Measurements from ENCODE around the gene APLNR.
A peak's percentile ranks its signal among the peaks of the same experiment; 100 is the strongest.

The APLNR gene

GRCh38 chr11:57266157-57266556 lies 29.1 kb upstream of the APLNR start:
- Histone ChIP-seq H3K79me2 (ENCODE audit: control insufficient read depth, insufficient read depth, low read length, poor library complexity) (no peaks in the 10 kb centered on the region), H3K4me2 (ENCODE audit: low read length) (no peak overlapping the region), H3K4ac (ENCODE audit: low read depth, low read length) (no peak overlapping the region), H2BK5ac (ENCODE audit: low read depth, low read length, poor library complexity) (no peak overlapping the region), H2BK12ac (ENCODE audit: low read length) (no peak overlapping the region), H3K18ac (ENCODE audit: low read length) (no peak overlapping the region), H2AK5ac (ENCODE audit: low read length) (no peak overlapping the region), H3K27ac (ENCODE audit: low read depth, low read length) (no peak overlapping the region), H2AFZ (ENCODE audit: insufficient read depth, low read length, poor library complexity) (no peak overlapping the region), H4K8ac (ENCODE audit: low read depth, low read length) (no peak overlapping the region), H3K27me3 (ENCODE audit: insufficient read depth, low read length) (no peaks in the 10 kb centered on the region), H4K12ac (ENCODE audit: low read depth, low read length) (no peak overlapping the region), H3K9me3 (ENCODE audit: insufficient read depth, low read depth, low read length) (no peaks in the 10 kb centered on the region), H2BK120ac (ENCODE audit: insufficient read depth, low read length, poor library complexity) (no peak overlapping the region), H3K79me1 (ENCODE audit: low read length) (no peaks in the 10 kb centered on the region), H4K91ac (ENCODE audit: low read depth, low read length) (no peak overlapping the region), H3K4me3 (ENCODE audit: low read depth, low read length) (no peak overlapping the region), H3K36me3 (ENCODE audit: control insufficient read depth in 1 of 2, insufficient read depth in 2 of 2, low read length in 2 of 2) (no peaks in the 10 kb centered on the region), H3K4me1 (ENCODE audit: control insufficient read depth in 1 of 2, insufficient read depth in 2 of 2, low read length in 2 of 2) (peaks cover 0 to 3% of the 10 kb centered on the region in 2 experiments), H3K9ac (ENCODE audit: low read length) (no peak overlapping the region), H3K23ac (ENCODE audit: low read length) (no peak overlapping the region), H3K14ac (ENCODE audit: low read length) (no peak overlapping the region)
- no peak for DNase-seq

GRCh38 chr11:57263351-57263750 lies 26.3 kb upstream of the APLNR start:
- Histone ChIP-seq H2BK5ac (ENCODE audit: low read depth, low read length, poor library complexity) (no peak overlapping the region), H3K23ac (ENCODE audit: low read length) (no peak overlapping the region), H3K36me3 (ENCODE audit: control insufficient read depth in 1 of 2, insufficient read depth in 2 of 2, low read length in 2 of 2) (no peaks in the 10 kb centered on the region), H3K4me1 (ENCODE audit: control insufficient read depth in 1 of 2, insufficient read depth in 2 of 2, low read length in 2 of 2) (peaks cover 0 to 3% of the 10 kb centered on the region in 2 experiments), H2AK5ac (ENCODE audit: low read length) (no peak overlapping the region), H3K27ac (ENCODE audit: low read depth, low read length) (no peak overlapping the region), H4K8ac (ENCODE audit: low read depth, low read length) (no peak overlapping the region), H3K79me2 (ENCODE audit: control insufficient read depth, insufficient read depth, low read length, poor library complexity) (no peaks in the 10 kb centered on the region), H2BK120ac (ENCODE audit: insufficient read depth, low read length, poor library complexity) (no peak overlapping the region), H3K4me3 (ENCODE audit: low read depth, low read length) (no peak overlapping the region), H3K18ac (ENCODE audit: low read length) (no peak overlapping the region), H3K27me3 (ENCODE audit: insufficient read depth, low read length) (no peaks in the 10 kb centered on the region), H3K4ac (ENCODE audit: low read depth, low read length) (no peak overlapping the region), H3K4me2 (ENCODE audit: low read length) (no peak overlapping the region), H3K9me3 (ENCODE audit: insufficient read depth, low read depth, low read length) (no peaks in the 10 kb centered on the region), H3K9ac (ENCODE audit: low read length) (no peak overlapping the region), H3K14ac (ENCODE audit: low read length) (no peak overlapping the region), H4K12ac (ENCODE audit: low read depth, low read length) (no peak overlapping the region), H2BK12ac (ENCODE audit: low read length) (no peak overlapping the region), H2AFZ (ENCODE audit: insufficient read depth, low read length, poor library complexity) (no peak overlapping the region), H4K91ac (ENCODE audit: low read depth, low read length) (no peak overlapping the region), H3K79me1 (ENCODE audit: low read length) (no peaks in the 10 kb centered on the region)
- no peak for DNase-seq
- WGBS (ENCODE audit: extremely low coverage, insufficient coverage, insufficient read length) = no CpG with 5 or more reads among the region's 7 CpGs

GRCh38 chr11:57262157-57262556 lies 25.1 kb upstream of the APLNR start:
- H3K4me3 ChIP-seq (ENCODE audit: low read depth, low read length) = no peak overlapping the region
- peaks cover 0 to 3% of the 10 kb centered on the region in 2 experiments for H3K4me1 ChIP-seq (ENCODE audit: control insufficient read depth in 1 of 2, insufficient read depth in 2 of 2, low read length in 2 of 2)
- H2BK12ac ChIP-seq (ENCODE audit: low read length) = no peak overlapping the region
- no peak overlapping the region for H3K18ac ChIP-seq (ENCODE audit: low read length)
- DNase-seq = no peak
- no peak overlapping the region for H2AK5ac ChIP-seq (ENCODE audit: low read length)
- no peaks in the 10 kb centered on the region for H3K36me3 ChIP-seq (ENCODE audit: control insufficient read depth in 1 of 2, insufficient read depth in 2 of 2, low read length in 2 of 2)
- H3K27me3 ChIP-seq (ENCODE audit: insufficient read depth, low read length) = no peaks in the 10 kb centered on the region
- H3K4ac ChIP-seq (ENCODE audit: low read depth, low read length) = no peak overlapping the region
- H3K4me2 ChIP-seq (ENCODE audit: low read length) = no peak overlapping the region
- no peak overlapping the region for H4K8ac ChIP-seq (ENCODE audit: low read depth, low read length)
- H3K23ac ChIP-seq (ENCODE audit: low read length) = no peak overlapping the region
- no peak overlapping the region for H3K9ac ChIP-seq (ENCODE audit: low read length)
- no peaks in the 10 kb centered on the region for H3K9me3 ChIP-seq (ENCODE audit: insufficient read depth, low read depth, low read length)
- H2BK5ac ChIP-seq (ENCODE audit: low read depth, low read length, poor library complexity) = no peak overlapping the region
- no peak overlapping the region for H4K12ac ChIP-seq (ENCODE audit: low read depth, low read length)
- WGBS (ENCODE audit: extremely low coverage, insufficient coverage, insufficient read length) = no CpG with 5 or more reads among the region's 4 CpGs
- no peaks in the 10 kb centered on the region for H3K79me2 ChIP-seq (ENCODE audit: control insufficient read depth, insufficient read depth, low read length, poor library complexity)
- no peak overlapping the region for H2AFZ ChIP-seq (ENCODE audit: insufficient read depth, low read length, poor library complexity)
- H3K79me1 ChIP-seq (ENCODE audit: low read length) = no peaks in the 10 kb centered on the region
- no peak overlapping the region for H3K14ac ChIP-seq (ENCODE audit: low read length)
- H4K91ac ChIP-seq (ENCODE audit: low read depth, low read length) = no peak overlapping the region
- no peak overlapping the region for H3K27ac ChIP-seq (ENCODE audit: low read depth, low read length)
- H2BK120ac ChIP-seq (ENCODE audit: insufficient read depth, low read length, poor library complexity) = no peak overlapping the region

GRCh38 chr11:57260937-57261783 lies 24.1 kb upstream of the APLNR start:
- H3K4me2 ChIP-seq (ENCODE audit: low read length) = no peak overlapping the region
- H4K8ac ChIP-seq (ENCODE audit: low read depth, low read length) = no peak overlapping the region
- H3K23ac ChIP-seq (ENCODE audit: low read length) = no peak overlapping the region
- H3K27ac ChIP-seq (ENCODE audit: low read depth, low read length) = no peak overlapping the region
- H3K18ac ChIP-seq (ENCODE audit: low read length) = no peak overlapping the region
- H3K4me3 ChIP-seq (ENCODE audit: low read depth, low read length) = no peak overlapping the region
- no peaks in the 10 kb centered on the region for H3K36me3 ChIP-seq (ENCODE audit: control insufficient read depth in 1 of 2, insufficient read depth in 2 of 2, low read length in 2 of 2)
- peaks cover 0 to 3% of the 10 kb centered on the region in 2 experiments for H3K4me1 ChIP-seq (ENCODE audit: control insufficient read depth in 1 of 2, insufficient read depth in 2 of 2, low read length in 2 of 2)
- no peak for DNase-seq
- no peak overlapping the region for H4K91ac ChIP-seq (ENCODE audit: low read depth, low read length)
- H2BK120ac ChIP-seq (ENCODE audit: insufficient read depth, low read length, poor library complexity) = peak overlapping the region; percentile 44
- no peak overlapping the region for H3K9ac ChIP-seq (ENCODE audit: low read length)
- H2AFZ ChIP-seq (ENCODE audit: insufficient read depth, low read length, poor library complexity) = no peak overlapping the region
- H3K79me2 ChIP-seq (ENCODE audit: control insufficient read depth, insufficient read depth, low read length, poor library complexity) = no peaks in the 10 kb centered on the region
- H4K12ac ChIP-seq (ENCODE audit: low read depth, low read length) = no peak overlapping the region
- no peaks in the 10 kb centered on the region for H3K79me1 ChIP-seq (ENCODE audit: low read length)
- WGBS (ENCODE audit: extremely low coverage, insufficient coverage, insufficient read length) = 100% methylated on average over 2 of the region's 5 CpGs
- H3K9me3 ChIP-seq (ENCODE audit: insufficient read depth, low read depth, low read length) = no peaks in the 10 kb centered on the region
- H3K4ac ChIP-seq (ENCODE audit: low read depth, low read length) = no peak overlapping the region
- H3K27me3 ChIP-seq (ENCODE audit: insufficient read depth, low read length) = no peaks in the 10 kb centered on the region
- H2BK5ac ChIP-seq (ENCODE audit: low read depth, low read length, poor library complexity) = no peak overlapping the region
- no peak overlapping the region for H2AK5ac ChIP-seq (ENCODE audit: low read length)
- H3K14ac ChIP-seq (ENCODE audit: low read length) = peak overlapping the region; percentile 26
- peak overlapping the region; percentile 45 for H2BK12ac ChIP-seq (ENCODE audit: low read length)

All from trophoblast cell (in vitro differentiated cells and primary cell).